HG03039 (cell line): Measurements from ENCODE around the gene SEMA4G.

Experiments used
- ATAC-seq: cut with Tn5 transposase; IDR thresholded peaks from one replicate; pipeline ENCODE4 v1.9.1; 2021; ENCODE audit warnings: mild to moderate bottlenecking, moderate library complexity; ENCODE audit not compliant: unreplicated experiment

The SEMA4G gene

DNA sequence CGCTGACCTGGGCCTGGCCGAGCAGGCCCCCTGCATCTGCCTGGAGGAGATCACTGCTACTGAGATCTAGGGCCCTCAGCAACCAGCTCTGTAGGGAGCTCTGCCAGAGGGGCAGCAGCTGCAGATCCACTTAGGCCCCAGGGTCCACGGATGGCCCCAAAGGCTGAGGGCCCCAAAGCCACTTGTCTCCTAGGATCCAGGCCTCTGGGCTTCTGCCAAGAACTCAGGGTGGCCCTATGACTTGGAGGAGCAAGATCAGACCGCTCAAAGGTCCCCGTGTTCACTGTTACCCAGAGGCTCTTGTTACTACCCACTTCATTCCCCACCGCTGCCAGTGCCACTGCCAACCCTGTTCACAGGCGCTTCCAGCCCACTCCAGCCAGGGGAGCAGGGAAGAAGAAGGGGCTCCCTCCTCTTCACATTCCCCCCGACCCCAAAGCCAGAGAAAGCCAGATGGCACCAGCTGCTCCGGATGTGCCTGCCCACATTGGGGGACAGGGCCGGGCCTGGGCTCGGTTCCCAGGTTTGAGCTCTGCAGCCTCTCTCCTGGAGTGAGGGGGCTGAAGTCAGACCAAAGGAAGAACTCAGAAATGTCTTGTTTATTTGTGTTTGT is 37.9 kb downstream of the SEMA4G start:
- no peak for ATAC-seq

- ATAC-seq, result no peak
Measured at GRCh38 chr10:101007915-101008822, 38.9 kb downstream of the SEMA4G start.

GRCh38 chr10:101008823-101009423 is 39.6 kb downstream of the SEMA4G start:
- no peak for ATAC-seq

DNA sequence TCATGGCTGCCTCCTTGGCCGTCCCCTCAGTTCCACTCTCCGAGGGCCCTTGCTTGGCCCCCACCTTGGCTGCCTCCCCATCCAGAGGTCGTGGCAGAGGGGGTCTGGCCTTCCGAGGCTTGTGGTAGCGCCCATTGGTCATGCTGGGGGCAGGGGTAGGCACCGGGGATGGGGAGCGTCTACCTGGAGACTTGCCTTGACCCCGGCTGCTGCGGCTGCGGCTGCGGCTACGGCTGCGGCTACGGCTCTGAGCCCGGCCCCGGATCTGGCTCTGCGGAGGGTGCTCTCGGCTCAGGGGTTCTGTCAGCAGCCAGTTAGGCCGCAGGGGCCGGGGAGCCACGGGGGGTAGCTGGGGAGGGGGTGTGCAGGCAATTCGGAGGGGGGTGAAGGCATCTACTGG is 41.0 kb downstream of the SEMA4G start:
- no peak for ATAC-seq

DNA sequence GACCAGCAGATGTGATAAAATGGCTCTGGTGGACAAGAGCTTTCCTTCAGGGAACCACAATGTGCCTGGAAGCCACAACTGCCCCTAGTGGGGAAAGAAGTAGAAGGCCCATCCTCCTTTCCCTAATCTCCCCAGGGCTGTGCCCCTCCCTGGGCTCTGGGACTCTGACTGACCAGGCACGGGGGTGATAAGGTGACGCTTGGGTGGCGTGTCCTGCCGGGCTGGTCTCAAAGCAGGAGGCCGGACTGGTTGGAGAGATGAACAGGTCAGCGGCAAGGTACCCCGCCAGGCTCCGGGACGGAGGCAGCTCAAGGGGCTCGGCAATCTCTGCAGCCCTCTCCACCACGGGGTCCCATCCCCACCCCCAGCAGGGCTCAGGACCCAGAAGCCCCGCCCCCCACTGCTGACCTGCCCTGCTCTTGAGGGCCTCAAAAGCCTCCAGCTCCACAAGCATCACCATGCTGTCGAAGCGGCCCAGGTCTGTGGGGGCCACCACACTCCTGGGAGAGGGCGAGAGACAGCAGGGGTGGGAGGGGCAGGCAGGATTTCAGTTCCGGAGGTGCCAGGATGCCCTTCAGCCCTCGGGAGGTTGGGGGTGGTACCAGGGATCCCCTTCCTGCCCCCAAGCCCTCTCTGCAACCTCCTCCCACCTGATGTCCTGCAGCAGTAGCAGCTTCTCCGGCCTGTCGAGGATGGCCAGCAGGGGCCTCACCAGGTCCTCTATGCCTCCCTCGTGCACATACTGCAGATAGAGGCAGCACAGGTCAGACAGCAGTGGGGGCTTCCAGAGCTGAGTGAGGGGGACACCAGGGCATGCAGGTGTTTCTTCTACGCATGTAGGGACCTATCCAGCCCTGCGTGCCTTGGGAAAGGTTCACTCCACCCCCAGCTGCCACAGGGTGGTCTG is 42.5 kb downstream of the SEMA4G start:
- no peak for ATAC-seq

DNA sequence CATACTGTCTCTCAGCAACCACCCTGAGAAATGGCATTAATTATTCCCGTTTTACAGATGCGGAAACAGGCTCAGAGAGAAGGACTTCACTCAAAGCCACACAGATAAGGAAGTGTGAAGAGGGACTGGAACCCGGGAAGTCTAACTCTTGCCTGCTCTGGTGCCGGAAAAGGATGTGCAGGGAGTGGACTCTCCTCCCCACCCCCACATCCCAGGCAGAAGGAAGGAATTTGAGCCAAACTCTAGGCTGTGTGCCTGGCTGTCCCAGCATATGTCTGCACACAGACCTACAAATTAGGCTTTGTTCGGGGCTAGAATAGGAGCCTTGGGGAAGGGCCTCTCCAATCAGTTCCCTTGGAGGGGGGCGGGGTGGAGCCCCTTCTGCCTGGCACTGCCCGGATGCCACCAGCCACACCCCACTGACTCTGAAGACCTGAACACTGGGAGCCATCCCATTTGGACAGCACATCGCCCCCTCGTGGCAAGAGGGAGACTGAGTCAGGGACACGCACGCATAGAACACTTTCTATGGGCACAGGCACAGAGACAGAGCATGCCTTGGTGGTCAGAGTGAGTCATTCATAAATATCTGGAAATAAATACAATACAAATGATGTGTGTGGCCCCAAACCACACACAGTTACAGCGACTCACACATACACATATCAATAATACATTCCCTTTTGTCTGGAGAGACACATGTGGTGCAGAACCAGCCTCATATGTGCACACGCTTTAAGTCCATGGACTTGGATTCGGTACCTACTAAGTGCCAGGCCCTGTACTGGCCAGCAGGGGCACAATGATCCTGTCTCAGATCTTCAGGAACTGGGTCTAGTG is 43.4 kb downstream of the SEMA4G start:
- ATAC-seq, result no peak

DNA sequence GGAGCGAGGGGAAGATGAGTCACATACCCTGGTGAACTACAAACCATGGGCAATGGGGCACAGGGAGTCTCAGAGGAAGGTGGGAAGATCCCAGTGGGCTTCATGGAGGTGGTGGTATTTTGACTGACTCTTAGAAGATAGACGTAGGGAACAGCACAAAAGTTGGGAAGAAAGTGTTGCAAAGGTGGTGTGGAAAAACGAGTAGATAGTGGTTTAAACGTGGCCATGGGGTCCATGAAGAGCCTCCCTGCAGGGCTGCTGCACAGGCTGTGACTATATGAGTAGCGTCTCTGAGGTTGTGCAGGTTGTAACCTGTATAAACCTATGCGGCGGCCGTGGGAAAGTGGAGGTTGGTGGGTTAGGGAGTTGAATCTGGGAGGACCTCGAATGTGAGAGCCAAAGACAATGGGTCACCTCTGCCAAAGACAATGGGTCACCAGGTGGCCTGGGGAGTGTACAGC is 44.1 kb downstream of the SEMA4G start:
- no peak for ATAC-seq

- no peak for ATAC-seq
Measured at GRCh38 chr10:101014230-101014884, 45.1 kb downstream of the SEMA4G start.

- no peak for ATAC-seq
Measured at GRCh38 chr10:101014966-101015581, 45.8 kb downstream of the SEMA4G start.

DNA sequence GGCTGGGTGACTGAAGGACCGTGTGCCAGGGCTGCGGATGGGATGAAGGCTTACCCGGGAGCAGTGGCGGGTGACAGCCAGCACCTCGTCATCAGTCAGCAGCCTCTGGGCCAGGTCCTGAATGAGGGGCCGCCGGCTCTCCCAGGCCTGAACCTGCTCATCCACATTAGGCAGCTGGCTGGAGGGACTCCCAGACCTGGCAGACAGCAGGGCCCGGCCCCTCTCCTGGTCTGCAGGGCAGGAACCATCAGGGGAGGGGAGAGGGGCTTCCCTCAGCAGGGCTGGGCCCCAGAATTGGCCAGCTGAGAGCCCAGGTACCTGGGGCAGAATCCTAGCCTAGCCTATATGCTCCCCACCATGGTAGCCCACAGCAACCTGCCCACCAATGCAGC is 46.3 kb downstream of the SEMA4G start:
- ATAC-seq, result no peak

DNA sequence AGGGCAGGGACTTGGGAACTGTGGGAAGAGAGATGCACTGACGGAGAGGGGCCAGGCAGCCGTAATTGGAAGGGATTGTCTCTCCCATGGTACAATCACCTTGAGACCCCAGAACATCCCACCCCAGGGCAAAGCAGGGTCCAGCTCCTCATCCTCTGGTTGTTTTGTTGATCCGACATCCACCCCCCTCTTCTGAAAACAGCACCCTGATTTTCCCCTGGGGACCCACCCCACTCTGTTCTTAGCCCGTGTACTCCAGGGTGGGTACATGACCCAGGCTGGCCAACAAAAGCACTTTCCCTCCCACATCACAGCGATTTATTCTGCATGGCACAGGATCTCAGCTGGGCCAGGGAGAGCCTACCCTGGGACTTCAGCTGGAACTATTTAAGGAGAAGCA is 47.5 kb downstream of the SEMA4G start:
- ATAC-seq, result no peak

DNA sequence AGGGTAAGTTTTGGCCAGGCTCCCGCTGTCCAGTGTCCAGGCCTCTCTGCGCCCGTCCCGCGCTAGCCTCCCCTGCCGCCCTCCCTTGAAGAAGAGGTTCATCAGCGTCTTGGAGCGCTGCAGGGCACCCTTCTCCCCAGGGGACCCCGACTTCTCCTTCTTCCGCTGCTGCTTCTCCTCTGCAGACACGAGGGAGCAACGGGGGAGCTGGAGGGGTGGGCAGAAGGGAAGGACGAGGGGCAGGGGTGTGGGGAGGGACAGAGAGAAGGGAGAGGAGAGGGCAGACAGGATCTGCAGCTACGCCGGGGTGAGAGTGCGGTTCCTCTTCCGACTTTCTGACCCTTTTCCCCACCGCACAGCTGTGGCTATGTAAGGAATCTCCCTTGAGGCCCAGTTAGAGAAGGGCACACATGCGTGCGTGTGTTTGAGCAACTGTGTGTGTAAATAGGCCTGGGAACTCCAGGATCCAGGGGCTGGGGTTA is 48.9 kb downstream of the SEMA4G start:
- ATAC-seq, result no peak

DNA sequence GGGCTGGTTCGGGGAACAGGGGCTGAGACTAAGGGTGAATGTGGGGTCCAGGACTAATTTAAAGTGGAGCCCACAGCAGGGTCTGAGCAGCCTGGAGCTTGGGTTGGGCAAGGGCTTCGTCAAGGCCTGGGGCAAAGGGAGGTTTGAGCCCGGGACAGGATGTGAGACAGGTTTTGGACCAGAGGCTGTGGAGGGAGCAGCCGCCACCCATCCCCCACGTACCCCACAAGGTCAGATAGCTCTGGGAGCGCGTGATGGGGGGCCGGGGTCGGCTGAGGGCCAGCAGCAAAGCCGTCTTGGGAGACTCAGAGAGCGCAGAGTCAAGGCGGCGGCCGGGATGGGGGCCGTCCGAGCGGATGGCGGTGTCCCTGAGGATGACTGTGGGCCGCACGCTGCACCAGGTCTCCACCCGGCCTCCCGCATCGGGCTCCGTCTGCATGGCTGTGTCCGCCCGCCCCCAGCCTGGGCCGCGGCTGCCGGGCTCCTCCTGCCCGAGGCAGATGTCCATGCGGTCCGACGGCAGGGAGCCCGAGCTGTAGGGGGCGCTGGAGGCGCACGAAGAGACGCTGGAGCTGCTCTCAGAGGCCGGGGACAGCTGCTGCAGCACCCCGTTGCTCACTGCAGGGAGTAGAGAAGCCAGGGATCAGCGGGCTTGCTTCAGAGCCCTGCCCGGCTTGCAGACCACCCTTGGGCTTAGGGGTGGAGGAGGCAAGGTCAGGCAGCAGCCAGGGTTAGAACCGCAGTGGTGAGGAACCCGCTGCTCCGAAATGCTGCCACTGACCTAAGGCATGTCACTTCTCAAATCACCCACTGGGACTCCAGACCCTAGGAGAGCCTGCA is 49.5 kb downstream of the SEMA4G start:
- ATAC-seq, result no peak
